Measurements from ENCODE around the gene IMMT.

IMMT gene

GRCh38 chr2:86226070-86226469 lies 30.8 kb upstream of the IMMT start:
- no peak for ATAC-seq
- no peak for DNase-seq

- ATAC-seq, result peak; percentile 44
- peak; percentile 55 for DNase-seq
Measured at GRCh38 chr2:86225581-86225980, 30.3 kb upstream of the IMMT start.

GRCh38 chr2:86224645-86225355 lies 29.5 kb upstream of the IMMT start:
- DNase-seq (no peak), ATAC-seq (no peak)

- DNase-seq, result no peak
Measured at GRCh38 chr2:86223927-86224560, 28.8 kb upstream of the IMMT start.

GRCh38 chr2:86223140-86223926 lies 28.1 kb upstream of the IMMT start:
- no peak for ATAC-seq
- DNase-seq, result no peak

More at GRCh38 chr2:86223927-86224560, 28.8 kb upstream of the IMMT start:
- ATAC-seq, result no peak

GRCh38 chr2:86221066-86221684 lies 25.9 kb upstream of the IMMT start:
- peak; percentile 66 for DNase-seq

GRCh38 chr2:86219896-86220295 lies 24.6 kb upstream of the IMMT start:
- ATAC-seq (no peak), DNase-seq (no peak)

More at GRCh38 chr2:86221066-86221684, 25.9 kb upstream of the IMMT start:
- ATAC-seq, result peak; percentile 61

- DNase-seq (no peak), ATAC-seq (peak; percentile 29)
Measured at GRCh38 chr2:86218124-86218523, 22.9 kb upstream of the IMMT start.

GRCh38 chr2:86216575-86217555 lies 21.6 kb upstream of the IMMT start:
- DNase-seq (no peak), ATAC-seq (no peak)

GRCh38 chr2:86214503-86214832 lies 19.2 kb upstream of the IMMT start:
- ATAC-seq (no peak), DNase-seq (no peak)

GRCh38 chr2:86213699-86214502 lies 18.6 kb upstream of the IMMT start:
- no peak for ATAC-seq
- no peak for DNase-seq

- ATAC-seq, result no peak
- DNase-seq, result no peak
Measured at GRCh38 chr2:86213056-86213455, 17.8 kb upstream of the IMMT start.

GRCh38 chr2:86211796-86212188 lies 16.5 kb upstream of the IMMT start:
- DNase-seq, result no peak
- no peak for ATAC-seq

- DNase-seq (no peak), ATAC-seq (no peak)
Measured at GRCh38 chr2:86211033-86211795, 16.0 kb upstream of the IMMT start.

- no peak for ATAC-seq
Measured at GRCh38 chr2:86204458-86204857, 9.2 kb upstream of the IMMT start.

GRCh38 chr2:86203614-86204013 lies 8.4 kb upstream of the IMMT start:
- DNase-seq, result no peak
- no peak for ATAC-seq

More at GRCh38 chr2:86204458-86204857, 9.2 kb upstream of the IMMT start:
- no peak for DNase-seq

GRCh38 chr2:86202702-86203101 lies 7.4 kb upstream of the IMMT start:
- DNase-seq, result no peak

GRCh38 chr2:86202336-86202692 lies 7.1 kb upstream of the IMMT start:
- no peak for ATAC-seq
- DNase-seq, result no peak

More at GRCh38 chr2:86202702-86203101, 7.4 kb upstream of the IMMT start:
- ATAC-seq, result no peak

GRCh38 chr2:86201671-86202335 lies 6.5 kb upstream of the IMMT start:
- ATAC-seq (no peak), DNase-seq (no peak)
